ENCODE data around the gene ITGB3BP.

ITGB3BP gene

GRCh38 chr1:63414691-63415365, 108.2 kb downstream of the ITGB3BP start:
- DNase-seq, result no peak

- no peak for DNase-seq
Measured at GRCh38 chr1:63413394-63413793, 109.6 kb downstream of the ITGB3BP start.

- no peak for DNase-seq
Measured at GRCh38 chr1:63411066-63411465, 112.0 kb downstream of the ITGB3BP start.

- DNase-seq, result no peak
Measured at GRCh38 chr1:63408331-63408730, 114.7 kb downstream of the ITGB3BP start.

DNA sequence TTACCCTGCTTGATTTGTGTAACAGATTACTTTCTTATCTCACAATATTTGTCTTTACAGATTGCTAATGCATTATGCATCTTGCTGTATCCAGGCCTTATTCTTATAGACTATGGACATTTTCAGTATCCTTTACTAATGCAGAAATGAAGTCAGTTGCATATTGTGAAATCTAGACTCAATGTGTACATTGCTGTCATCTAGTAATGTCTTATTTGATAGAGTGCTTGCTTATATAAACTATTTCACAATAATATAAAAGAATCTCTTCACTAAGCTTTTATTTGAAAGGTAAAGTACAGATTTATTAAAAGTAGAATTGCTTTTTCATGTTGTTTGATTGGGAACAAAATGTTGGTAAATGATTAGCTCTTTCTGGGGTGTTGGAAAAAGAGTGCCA, 116.0 kb downstream of the ITGB3BP start:
- no peak for DNase-seq

- DNase-seq, result no peak
Measured at GRCh38 chr1:63405987-63406386, 117.0 kb downstream of the ITGB3BP start.

DNA sequence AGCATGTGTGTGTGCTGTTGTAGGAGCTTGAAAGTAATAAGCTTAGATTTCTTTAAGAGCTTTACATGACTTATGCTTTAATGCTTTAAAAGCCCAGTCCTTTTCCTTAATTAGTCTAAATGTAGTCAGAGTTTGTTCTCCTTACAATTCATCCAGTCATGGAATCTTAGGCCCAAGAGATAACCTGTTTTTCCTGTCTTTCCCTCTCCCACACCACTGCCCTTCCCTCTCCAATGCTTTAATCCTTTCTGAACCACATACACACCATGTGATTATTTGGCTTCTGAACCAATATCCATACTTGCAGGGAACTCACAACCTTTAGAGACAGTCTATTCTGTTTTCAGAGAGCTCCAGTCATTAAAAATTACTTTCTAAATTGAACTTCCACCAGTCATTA, 118.0 kb downstream of the ITGB3BP start:
- DNase-seq, result no peak

- no peak for DNase-seq
Measured at GRCh38 chr1:63403386-63403785, 119.6 kb downstream of the ITGB3BP start.

GRCh38 chr1:63401945-63402344, 121.1 kb downstream of the ITGB3BP start:
- DNase-seq, result no peak

All from SW 1271 (cell line).